GM12878 (cell line): Measurements from ENCODE around the gene SLC26A8. TPM values are rescaled to one million over a fixed set of nuclear protein-coding genes. Genes with fewer than 3 reads are reported as not detected.

ENCODE experiments used
- BRCA1 ChIP-seq: IDR thresholded peaks from 2 replicates; pipeline ENCODE4 v1.6.1; 2011; ENCODE audit warnings: low read depth, low read length, improper control_type of control experiment
- CUX1 ChIP-seq: IDR thresholded peaks from 2 replicates; pipeline ENCODE4 v1.6.1; 2012; ENCODE audit warnings: improper control_type of control experiment, low read depth, low read length; ENCODE audit not compliant: insufficient replicate concordance
- EGR1 ChIP-seq, 2 experiments: IDR thresholded peaks; 1 replicate in 1 of 2; 2 replicates in 1 of 2; pipeline ENCODE4 v1.6.1; 2011 to 2012; ENCODE audit warnings: low read depth in 2 of 2, low read length in 2 of 2, borderline replicate concordance in 1 of 2, mild to moderate bottlenecking in 1 of 2, moderate library complexity in 1 of 2
- IKZF1 ChIP-seq: fragments of 450-650 bp; conservative IDR thresholded peaks from 2 replicates; pipeline ENCODE4 v1.6.1; 2017; ENCODE audit warnings: antibody characterized with exemption, mild to moderate bottlenecking
- KLF5 ChIP-seq: fragments of 450-650 bp; IDR thresholded peaks from 2 replicates; pipeline ENCODE4 v1.6.1; 2014; ENCODE audit warnings: mild to moderate bottlenecking; ENCODE audit not compliant: partially characterized antibody
- LARP7 ChIP-seq: fragments of 450-650 bp; IDR thresholded peaks from 2 replicates; pipeline ENCODE4 v1.6.1; 2017; ENCODE audit warnings: mild to moderate bottlenecking
- MTA2 ChIP-seq: fragments of 450-650 bp; IDR thresholded peaks from 2 replicates; pipeline ENCODE4 v1.6.1; 2016; ENCODE audit warnings: low read depth, mild to moderate bottlenecking, moderate library complexity
- NFYB ChIP-seq: IDR thresholded peaks from 2 replicates; pipeline ENCODE4 v1.6.1; 2011; ENCODE audit warnings: low read depth, mild to moderate bottlenecking, low read length, improper control_type of control experiment, moderate library complexity; ENCODE audit not compliant: insufficient read depth
- PAX8 ChIP-seq: fragments of 450-650 bp; IDR thresholded peaks from 2 replicates; pipeline ENCODE4 v1.6.1; 2017; ENCODE audit warnings: mild to moderate bottlenecking, moderate library complexity
- POU2F2 ChIP-seq: IDR thresholded peaks from 3 replicates; pipeline ENCODE4 v1.6.1; 2011; ENCODE audit warnings: low read depth, mild to moderate bottlenecking, low read length, borderline replicate concordance
- RAD51 ChIP-seq: fragments of 450-650 bp; IDR thresholded peaks from 2 replicates; pipeline ENCODE4 v1.6.1; 2016; ENCODE audit warnings: moderate library complexity, mild to moderate bottlenecking, inconsistent platforms
- RUNX3 ChIP-seq: IDR thresholded peaks from 2 replicates; pipeline ENCODE4 v1.6.1; 2012; ENCODE audit warnings: low read length, inconsistent platforms
- SIN3A ChIP-seq: IDR thresholded peaks from 2 replicates; pipeline ENCODE4 v1.6.1; 2012; ENCODE audit warnings: low read depth, low read length, improper control_type of control experiment
- SMAD1 ChIP-seq: fragments of 450-650 bp; IDR thresholded peaks from 2 replicates; pipeline ENCODE4 v1.6.1; 2018; ENCODE audit warnings: mild to moderate bottlenecking, low read depth; ENCODE audit not compliant: partially characterized antibody
- SMAD5 ChIP-seq: IDR thresholded peaks from 2 replicates; pipeline ENCODE4 v1.6.1; 2016; ENCODE audit warnings: antibody characterized with exemption, low read depth
- ZNF217 ChIP-seq: fragments of 450-650 bp; IDR thresholded peaks from 2 replicates; pipeline ENCODE4 v1.6.1; 2017; ENCODE audit warnings: antibody characterized with exemption, mild to moderate bottlenecking
- ZNF24 ChIP-seq: fragments of 450-650 bp; IDR thresholded peaks from 2 replicates; pipeline ENCODE4 v1.6.1; 2017; ENCODE audit warnings: antibody characterized with exemption, mild to moderate bottlenecking
- ZNF274 ChIP-seq: IDR thresholded peaks from one replicate; pipeline ENCODE4 v1.8.0; 2011; ENCODE audit not compliant: insufficient read length, insufficient read depth
- ZNF384 ChIP-seq: IDR thresholded peaks from 2 replicates; pipeline ENCODE4 v1.6.1; 2012; ENCODE audit warnings: low read depth, mild to moderate bottlenecking, low read length, improper control_type of control experiment, borderline replicate concordance
- polyA plus RNA-seq, 11 experiments: library from polyadenylated mRNA; depleted of rRNA in 4 of 11; unstranded in 6 of 11; stranded (reverse) in 5 of 11; fragments of >200 nt; fragmentation: Nextera tagmentation in 4 of 11; fragmentation: Illumina TruSeq in 1 of 11; extraction: Ambion mirVana in 4 of 11; extraction: Trizol in 1 of 11; gene quantifications; 1 replicate in 1 of 11; 2 replicates in 10 of 11; pipeline versions ENCODE4 v1.2.1 to v1.2.3, GENCODE V29; 2011 to 2016; ENCODE audit warnings: inconsistent platforms in 2 of 11, missing spikeins in 2 of 11, low read depth in 1 of 11
- total RNA-seq, 4 experiments: library from RNA; depleted of rRNA in 3 of 4; stranded (reverse); fragments of >200 nt in 3 of 4; fragmentation: Illumina TruSeq in 1 of 4; extraction: Trizol in 1 of 4; gene quantifications; 2 replicates each; pipeline versions ENCODE4 v1.2.1 to v1.2.3, GENCODE V29; 2013 to 2021
- TF ChIP-seq, protein P1 (sequence below): fragments of 450-650 bp; IDR thresholded peaks from 2 replicates; pipeline ENCODE4 v1.6.1; 2018; ENCODE audit warnings: mild to moderate bottlenecking, low read depth, moderate library complexity; ENCODE audit not compliant: partially characterized antibody

Gene SLC26A8
- total and polyA plus RNA-seq, 10 of the 15 experiments (the other 5 are each of a cell fraction or from before 2014, with no cell fraction given): 0.09 to 0.95 (median 0.27) TPM; not detected in 2

DNA sequence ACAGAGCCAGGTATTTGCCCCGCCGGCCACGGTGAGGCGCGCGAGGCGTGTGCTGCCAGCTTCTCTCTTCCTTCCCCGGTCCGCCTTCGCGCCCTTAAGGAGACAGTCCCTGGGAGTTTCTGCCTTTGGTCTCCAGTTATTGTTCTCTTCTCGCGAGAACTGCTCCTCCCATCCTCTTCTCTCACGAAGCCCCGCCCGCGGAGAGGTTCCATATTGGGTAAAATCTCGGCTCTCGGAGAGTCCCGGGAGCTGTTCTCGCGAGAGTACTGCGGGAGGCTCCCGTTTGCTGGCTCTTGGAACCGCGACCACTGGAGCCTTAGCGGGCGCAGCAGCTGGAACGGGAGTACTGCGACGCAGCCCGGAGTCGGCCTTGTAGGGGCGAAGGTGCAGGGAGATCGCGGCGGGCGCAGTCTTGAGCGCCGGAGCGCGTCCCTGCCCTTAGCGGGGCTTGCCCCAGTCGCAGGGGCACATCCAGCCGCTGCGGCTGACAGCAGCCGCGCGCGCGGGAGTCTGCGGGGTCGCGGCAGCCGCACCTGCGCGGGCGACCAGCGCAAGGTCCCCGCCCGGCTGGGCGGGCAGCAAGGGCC is 3.2 kb upstream of the SLC26A8 start, which contains the start of gene MAPK14 (continued):
- TF ChIP-seq EGR1 (IDR thresholded peaks at IDR 0.05; ENCODE audit: borderline replicate concordance in 1 of 2, low read depth in 2 of 2, low read length in 2 of 2) (peak in 1 of 2 experiments; percentile 30; a peak in 1 of 3 replicates), NFYB (no peak), ZNF274 (no peak), ZNF24 (0 out of 2 replicates have a peak, but pooled peaks have one; percentile 38), ZNF217 (peak; percentile 44; the same call in 1 of the 2 replicates), IKZF1 (peak; percentile 95), LARP7 (peak; percentile 91), SIN3A (no peak), RUNX3 (peak; percentile 16; the same call in 1 of the 2 replicates), KLF5 (peak; percentile 79), MTA2 (no peak), POU2F2 (peak; percentile 59; the same call in 2 of the 3 replicates), SMAD1 (no peak), BRCA1 (peak; percentile 98), ZNF384 (no peak), RAD51 (no peak), SMAD5 (peak; percentile 59; the same call in 1 of the 2 replicates), PAX8 (no peak), CUX1 (no peak)
- TF ChIP-seq, protein P1, sequence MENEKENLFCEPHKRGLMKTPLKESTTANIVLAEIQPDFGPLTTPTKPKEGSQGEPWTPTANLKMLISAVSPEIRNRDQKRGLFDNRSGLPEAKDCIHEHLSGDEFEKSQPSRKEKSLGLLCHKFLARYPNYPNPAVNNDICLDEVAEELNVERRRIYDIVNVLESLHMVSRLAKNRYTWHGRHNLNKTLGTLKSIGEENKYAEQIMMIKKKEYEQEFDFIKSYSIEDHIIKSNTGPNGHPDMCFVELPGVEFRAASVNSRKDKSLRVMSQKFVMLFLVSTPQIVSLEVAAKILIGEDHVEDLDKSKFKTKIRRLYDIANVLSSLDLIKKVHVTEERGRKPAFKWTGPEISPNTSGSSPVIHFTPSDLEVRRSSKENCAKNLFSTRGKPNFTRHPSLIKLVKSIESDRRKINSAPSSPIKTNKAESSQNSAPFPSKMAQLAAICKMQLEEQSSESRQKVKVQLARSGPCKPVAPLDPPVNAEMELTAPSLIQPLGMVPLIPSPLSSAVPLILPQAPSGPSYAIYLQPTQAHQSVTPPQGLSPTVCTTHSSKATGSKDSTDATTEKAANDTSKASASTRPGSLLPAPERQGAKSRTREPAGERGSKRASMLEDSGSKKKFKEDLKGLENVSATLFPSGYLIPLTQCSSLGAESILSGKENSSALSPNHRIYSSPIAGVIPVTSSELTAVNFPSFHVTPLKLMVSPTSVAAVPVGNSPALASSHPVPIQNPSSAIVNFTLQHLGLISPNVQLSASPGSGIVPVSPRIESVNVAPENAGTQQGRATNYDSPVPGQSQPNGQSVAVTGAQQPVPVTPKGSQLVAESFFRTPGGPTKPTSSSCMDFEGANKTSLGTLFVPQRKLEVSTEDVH: no peak
